OCI-LY3 (cell line): Measurements from ENCODE around the gene RNU4-1.

ENCODE experiments used
- EZH2phosphoT487 ChIP-seq: fragments of 200-600 bp; shearing (Covaris generic); IDR thresholded peaks from 2 replicates; pipeline ENCODE4 v1.6.1; 2018; ENCODE audit warnings: antibody characterized with exemption, mixed run types, low read depth
- TF ChIP-seq, protein P1 (sequence below): fragments of 200-600, 300-600 bp; sonication (generic); IDR thresholded peaks from 2 replicates; pipeline ENCODE4 v1.5.1; 2014; ENCODE audit warnings: antibody characterized with exemption, low read length, low read depth

DNA sequence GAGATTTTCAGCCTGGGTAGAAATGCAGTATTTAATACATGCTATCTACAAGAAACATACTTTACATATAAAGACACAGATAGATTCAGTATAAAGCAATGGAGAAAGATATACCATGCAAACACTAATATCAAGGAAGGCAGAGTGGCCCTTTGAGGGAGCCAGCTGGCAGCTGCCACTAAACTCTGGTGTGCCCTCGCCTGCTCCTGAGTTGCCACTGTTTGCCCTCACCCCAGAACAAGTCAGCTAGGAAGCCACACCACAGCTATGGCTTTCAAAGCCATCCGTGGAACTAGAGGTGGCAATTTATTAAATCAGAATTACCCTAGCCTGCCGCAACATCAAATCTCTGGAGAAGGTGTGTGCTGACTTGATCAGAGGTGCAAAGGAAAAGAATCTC, 45.9 kb downstream of the RNU4-1 start:
- TF ChIP-seq, protein P1, sequence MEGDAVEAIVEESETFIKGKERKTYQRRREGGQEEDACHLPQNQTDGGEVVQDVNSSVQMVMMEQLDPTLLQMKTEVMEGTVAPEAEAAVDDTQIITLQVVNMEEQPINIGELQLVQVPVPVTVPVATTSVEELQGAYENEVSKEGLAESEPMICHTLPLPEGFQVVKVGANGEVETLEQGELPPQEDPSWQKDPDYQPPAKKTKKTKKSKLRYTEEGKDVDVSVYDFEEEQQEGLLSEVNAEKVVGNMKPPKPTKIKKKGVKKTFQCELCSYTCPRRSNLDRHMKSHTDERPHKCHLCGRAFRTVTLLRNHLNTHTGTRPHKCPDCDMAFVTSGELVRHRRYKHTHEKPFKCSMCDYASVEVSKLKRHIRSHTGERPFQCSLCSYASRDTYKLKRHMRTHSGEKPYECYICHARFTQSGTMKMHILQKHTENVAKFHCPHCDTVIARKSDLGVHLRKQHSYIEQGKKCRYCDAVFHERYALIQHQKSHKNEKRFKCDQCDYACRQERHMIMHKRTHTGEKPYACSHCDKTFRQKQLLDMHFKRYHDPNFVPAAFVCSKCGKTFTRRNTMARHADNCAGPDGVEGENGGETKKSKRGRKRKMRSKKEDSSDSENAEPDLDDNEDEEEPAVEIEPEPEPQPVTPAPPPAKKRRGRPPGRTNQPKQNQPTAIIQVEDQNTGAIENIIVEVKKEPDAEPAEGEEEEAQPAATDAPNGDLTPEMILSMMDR: no peak
- no peak for TF ChIP-seq EZH2phosphoT487
